Stimulated activated naive CD8-positive, alpha-beta T cell treated with anti-CD3 and anti-CD28 coated beads, Interleukin-15, Interleukin-2, amounts not matched to agents 100 U/mL and 50 U/mL, for 24 hours (primary cell): ENCODE measurements around the gene GLRA3.
A peak's percentile ranks its signal among the peaks of the same experiment; 100 is the strongest.
"Not testable (repeated sequence)": the region's sequence is repeated elsewhere in the genome, so short reads cannot be mapped to it uniquely, and the experiment has no call there.

ENCODE experiments used
- ATAC-seq: fragments of 150-1000 bp; cut with Tn5 transposase; one replicate; pipeline ENCODE4 v1.10.0; 2021
- DNase-seq: peaks from one replicate; pipeline ENCODE4 v3.0.0; 2021

GLRA3 gene

DNA sequence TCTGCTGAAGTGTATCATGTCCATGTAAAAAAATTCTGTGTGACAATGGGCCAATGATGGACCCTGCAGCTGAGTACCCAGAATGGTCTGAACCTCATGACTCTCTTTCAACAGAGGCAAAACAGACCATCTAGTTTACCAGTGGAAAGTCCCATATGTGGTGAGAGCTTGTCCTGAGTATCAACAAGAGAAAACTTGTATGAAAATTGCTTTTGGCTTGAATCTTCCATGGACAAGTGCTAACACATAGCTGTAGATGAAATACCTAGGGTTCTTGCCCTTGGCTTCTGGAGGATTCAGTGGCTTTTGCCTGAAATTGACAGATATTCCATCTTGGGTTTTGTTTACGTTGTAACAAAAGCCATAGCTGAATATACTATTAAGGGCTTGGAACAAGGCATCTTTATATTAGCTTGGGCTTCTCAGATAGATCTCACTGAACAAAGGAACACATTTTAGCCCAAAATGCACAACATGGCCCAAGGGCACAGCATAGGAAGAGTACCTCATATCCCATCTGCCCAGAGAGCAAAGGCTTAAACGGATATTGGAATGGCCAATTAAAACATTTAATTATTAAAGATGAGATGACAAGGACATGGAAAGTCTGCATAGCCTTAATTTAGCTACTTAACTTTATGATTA lies 178.2 kb downstream of the GLRA3 start:
- no peak for ATAC-seq

GRCh38 chr4:174648812-174649211 lies 180.2 kb downstream of the GLRA3 start:
- ATAC-seq (no peak), DNase-seq (no peak)

More for the DNA sequence above, 178.2 kb downstream of the GLRA3 start:
- no peak for DNase-seq

DNA sequence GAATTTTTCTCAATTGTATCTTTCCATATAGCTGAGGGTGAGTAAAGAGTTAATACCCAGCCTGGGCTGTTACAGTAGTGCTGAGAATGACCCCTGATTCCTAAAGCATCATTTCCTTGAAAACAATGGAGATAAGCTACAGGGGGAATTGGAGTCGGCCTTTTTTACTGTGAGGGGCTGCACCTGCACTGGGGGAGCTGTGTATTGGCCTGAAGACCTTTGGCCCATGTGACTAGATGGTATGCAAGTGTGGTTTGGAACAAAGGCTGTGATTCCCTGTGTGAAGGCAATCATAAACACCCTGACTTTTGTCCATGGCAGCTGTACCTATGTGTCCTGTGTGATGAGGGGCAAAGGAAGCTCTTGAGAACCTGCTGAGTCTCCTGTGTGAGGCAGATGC lies 182.7 kb downstream of the GLRA3 start:
- ATAC-seq (no peak), DNase-seq (no peak)

- DNase-seq (no peak), ATAC-seq (no peak)
These were observed 188.9 kb downstream of the GLRA3 start for GRCh38 chr4:174640146-174640545.

- no peak for ATAC-seq
- no peak for DNase-seq
These were observed 193.3 kb downstream of the GLRA3 start for GRCh38 chr4:174635732-174636131.

GRCh38 chr4:174633399-174633798 lies 195.6 kb downstream of the GLRA3 start:
- no peak for DNase-seq
- ATAC-seq, result no peak

DNA sequence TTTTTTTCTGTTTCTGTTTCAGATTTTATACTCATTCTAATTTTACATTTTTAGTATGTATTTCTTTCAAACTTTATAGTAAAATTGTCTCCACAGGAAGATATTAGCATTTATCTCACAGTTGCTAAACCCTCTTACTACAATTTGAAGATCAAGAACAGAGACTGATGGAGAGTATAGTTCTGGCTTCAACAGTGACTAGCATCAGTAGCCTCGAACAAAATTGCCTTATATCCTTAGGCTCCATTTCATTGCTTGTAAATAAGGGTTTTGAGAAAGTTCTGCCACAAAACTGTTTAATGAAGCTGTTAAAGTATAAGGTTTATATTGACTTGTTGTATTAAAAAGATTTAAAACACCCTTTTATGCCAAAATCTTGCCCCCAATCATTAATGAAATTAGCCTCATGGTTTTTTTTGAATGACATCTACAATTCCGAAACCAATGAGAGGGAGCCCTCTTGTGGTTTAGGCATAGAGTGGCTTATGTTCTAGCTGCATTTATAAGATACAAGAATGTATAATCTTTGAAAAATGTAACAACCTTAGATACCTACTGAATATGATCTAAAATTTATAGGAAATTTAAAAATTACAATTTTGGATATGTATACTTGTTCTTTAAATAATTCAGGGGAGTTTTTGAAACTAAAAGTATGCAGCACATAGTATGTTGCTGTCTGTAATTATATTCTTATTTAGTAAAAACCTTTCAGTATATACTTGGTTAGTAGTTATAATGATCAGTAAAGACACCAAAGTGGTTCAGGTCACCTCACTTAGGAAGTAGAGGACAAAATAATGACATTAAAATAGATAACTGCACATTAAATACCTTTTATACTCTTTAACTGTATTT lies 196.9 kb downstream of the GLRA3 start:
- no peak for ATAC-seq
- DNase-seq, result no peak

DNA sequence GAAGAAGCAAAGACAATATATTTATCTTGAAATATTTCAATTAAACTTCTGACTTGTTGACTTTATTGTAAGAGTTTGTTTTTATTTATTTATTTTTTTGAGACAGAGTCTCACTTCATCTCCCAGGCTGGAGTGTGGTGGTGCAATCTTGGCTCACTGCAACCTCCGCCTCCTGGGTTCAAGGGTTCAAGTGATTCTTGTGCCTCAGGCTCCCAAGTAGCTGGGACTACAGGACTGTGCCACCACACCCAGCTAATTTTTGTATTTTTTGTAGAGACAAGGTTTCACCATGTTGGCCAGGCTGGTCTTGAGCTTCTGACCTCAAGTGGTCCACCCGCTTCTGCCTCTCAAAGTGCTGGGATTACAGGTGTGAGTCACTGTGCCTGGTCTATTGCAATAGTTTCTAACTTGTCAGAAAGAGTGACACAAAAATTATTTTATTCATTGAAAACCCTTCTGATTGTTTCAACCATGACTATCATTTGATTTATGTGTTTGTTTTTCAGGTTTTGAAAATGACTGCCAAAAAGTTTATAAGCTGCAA lies 199.1 kb downstream of the GLRA3 start:
- ATAC-seq, DNase-seq: not testable (repeated sequence)

DNA sequence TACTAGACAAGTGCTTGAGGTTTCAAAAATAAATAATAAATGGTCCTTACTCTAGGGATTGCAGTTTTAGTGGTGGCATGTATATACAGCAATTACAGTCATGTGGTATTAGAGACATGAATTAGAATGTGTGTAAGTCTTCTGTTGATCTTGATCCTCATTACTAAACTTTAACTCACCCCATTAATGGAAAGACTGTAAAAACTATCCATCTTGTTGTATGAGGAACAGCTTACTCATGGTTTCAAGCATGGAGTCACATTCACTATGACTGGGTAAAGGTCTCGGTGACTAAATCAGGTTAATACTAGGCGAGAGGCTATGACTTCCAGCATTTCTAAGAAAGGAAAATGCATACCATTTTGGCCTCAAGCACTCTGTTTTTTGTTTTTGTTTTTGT lies 199.8 kb downstream of the GLRA3 start:
- DNase-seq (no peak), ATAC-seq (peak; percentile 49)

GRCh38 chr4:174628191-174628590 lies 200.9 kb downstream of the GLRA3 start:
- no peak for DNase-seq
- ATAC-seq, result no peak

DNA sequence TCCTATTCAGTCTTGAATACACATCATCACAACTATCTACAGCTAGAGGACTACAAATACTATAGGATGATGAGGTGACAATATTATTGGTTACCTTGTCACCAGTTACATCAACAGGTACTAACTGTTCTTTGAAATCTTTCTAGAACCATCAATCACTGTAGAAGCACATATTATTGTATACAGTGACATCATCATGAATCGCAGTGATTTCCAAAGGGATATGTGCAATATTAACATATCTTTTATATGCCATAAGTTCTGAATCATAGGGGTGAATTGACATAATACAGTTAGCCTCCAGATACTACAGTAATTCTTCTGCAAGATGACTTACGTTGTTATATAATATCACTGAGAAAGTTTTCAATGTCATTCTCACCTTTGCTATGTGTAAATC lies 201.6 kb downstream of the GLRA3 start:
- no peak for ATAC-seq
- DNase-seq, result no peak

GRCh38 chr4:174626342-174627008 lies 202.6 kb downstream of the GLRA3 start:
- ATAC-seq (no peak), DNase-seq (no peak)

DNA sequence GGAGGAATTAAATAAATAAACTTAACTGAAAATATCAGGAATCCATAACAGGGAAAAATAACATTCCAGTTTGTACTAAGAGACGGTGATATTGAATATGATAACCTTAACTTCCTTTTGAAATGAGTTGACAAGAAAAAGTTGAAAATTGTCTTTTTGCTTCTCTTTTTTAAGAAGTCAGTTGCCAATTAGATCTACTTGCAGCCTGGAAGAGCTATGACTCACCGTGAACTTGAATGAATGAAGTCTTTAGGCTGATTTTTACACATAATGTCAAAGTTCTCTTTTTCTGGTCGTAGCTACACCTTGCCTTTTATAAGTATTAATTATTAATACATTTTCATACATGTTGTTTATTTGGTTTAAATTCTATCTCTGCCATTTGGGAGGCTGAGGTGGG lies 212.4 kb downstream of the GLRA3 start:
- no peak for ATAC-seq
- no peak for DNase-seq

DNA sequence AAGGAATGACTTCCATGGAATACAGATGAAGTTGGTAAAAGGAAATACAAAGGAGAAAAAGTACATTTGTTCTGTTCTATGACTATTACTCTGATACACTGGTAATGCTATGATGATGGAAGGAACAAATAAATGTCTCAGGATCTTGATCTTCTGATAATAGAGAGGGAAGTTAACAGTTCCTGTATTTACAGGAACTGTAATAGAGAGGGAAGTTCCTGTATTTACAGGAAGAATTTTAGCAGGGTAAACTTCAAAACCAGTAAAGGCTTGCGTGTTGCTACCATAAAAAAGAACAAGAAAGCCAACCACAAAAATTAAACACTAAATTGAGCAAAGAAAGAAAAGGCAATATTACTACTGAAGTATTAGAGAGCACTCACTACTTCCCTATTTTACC lies 215.1 kb downstream of the GLRA3 start:
- DNase-seq (no peak), ATAC-seq (no peak)

GRCh38 chr4:174611792-174612191 lies 217.3 kb downstream of the GLRA3 start:
- ATAC-seq, result no peak
- DNase-seq, result no peak

DNA sequence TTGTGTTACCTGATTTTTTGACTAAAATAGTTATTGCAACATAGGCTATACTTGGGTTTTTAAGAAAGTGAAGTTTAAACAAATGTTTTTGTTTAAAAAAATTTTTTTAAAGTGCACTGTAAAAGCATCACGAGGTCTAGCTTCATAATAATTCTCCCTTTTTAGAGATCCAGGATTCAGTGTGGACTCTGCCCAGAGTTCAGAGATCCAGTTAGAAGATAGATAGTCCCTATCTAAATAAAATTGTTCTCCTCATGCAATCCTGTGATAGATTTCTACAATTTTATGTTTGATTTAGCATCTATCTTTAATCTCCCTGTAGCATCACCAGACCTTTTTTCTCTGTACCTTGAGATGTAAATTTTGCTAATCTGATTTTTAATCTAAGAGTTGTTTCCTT lies 221.3 kb downstream of the GLRA3 start:
- DNase-seq, result no peak
- ATAC-seq, result no peak

DNA sequence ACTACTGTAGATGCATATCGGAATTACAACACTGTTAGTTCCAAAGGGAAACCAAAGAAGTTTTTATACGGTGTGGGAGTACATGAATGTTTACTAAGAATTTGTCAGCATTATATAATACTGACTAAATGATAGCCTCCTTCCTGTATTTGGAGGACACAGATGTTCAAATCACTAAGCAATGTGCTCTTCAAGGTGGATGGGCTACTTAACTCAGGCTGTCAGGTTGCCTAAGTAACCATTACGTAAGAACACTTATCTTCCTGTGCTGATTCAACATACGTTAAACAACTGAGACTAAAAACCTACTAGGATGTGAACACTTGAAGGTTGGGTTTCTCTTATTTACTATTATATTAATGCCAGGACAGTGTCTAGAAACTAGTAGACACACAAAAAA lies 224.8 kb downstream of the GLRA3 start:
- ATAC-seq (no peak), DNase-seq (no peak)

DNA sequence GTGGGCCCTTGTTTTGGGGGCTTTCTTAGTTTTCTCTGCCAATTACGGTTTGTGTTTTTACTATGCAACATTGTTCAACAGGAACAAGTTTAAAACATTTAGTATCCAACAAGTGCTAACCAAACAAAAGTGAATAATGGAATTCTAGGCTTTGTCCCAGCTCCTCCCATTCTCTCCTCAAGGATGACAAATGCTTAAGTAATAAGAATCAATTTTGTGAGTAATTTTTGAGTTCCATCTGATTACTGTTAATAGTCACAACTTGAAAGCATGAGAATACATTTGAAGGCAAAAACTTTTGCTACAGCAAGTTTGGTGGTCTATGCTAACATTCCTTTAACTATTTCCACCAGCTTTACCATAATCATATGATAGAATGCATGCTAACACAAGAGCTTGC lies 228.7 kb downstream of the GLRA3 start:
- DNase-seq (no peak), ATAC-seq (no peak)

DNA sequence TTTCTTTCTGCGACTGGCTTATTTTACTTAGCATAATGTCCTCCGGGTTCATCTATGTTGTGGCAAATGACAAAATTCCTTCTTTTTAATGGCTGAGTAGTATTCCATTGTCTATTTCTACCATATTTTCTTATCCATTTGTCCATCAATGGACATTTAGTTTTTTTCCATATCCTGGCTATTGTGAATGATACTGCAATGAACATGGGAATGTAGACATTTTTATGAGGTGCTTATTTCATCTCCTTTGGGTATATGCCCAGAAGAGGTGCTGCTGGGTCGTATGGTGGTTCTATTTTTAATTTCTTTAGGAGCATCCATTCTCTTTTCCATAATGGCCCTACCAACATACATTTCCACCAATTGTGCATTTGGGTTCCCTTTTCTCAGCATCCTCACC lies 230.2 kb downstream of the GLRA3 start:
- ATAC-seq (no peak), DNase-seq (no peak)

GRCh38 chr4:174596513-174596912 lies 232.5 kb downstream of the GLRA3 start:
- ATAC-seq (no peak), DNase-seq (no peak)

DNA sequence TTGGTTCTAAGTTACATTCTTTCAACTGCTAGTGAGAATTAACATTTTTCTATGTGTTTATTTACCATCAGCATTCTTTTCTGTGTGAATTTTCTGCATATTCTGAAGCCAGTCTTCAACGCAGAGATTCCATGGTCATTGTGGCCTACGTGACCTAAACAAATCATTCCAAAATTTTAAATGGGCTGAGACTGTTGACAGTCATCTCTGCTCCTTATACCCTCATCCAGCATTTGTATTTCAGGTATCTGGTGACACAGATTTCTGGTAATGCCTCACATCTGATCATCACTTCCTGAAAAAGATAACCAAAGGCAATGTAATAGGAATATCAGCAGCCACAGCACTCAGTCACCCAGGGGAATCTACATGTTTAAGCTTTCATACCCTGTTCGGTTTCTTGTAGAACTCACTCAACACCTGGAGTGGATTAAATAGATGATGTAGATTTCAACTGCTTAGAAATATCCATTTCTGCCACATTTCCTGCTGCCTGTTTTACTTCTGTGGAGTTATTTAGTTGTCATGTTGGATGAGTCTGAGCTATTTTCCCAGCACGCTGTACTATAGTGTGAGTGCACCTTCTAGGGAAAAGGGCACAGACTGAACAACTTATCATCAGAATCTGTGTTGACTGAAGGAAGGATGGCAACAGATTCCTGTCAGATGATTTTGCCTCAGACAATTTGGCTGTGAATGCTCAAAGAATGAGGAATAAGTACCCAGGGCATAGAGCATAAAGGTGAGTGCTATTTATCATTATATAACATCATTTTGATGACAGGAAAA lies 233.7 kb downstream of the GLRA3 start:
- ATAC-seq, result no peak
- DNase-seq, result no peak

- no peak for DNase-seq
- no peak for ATAC-seq
These were observed 235.3 kb downstream of the GLRA3 start for GRCh38 chr4:174593701-174594100.
